Activated CD4-positive, alpha-beta T cell treated with anti-CD3 and anti-CD28 coated beads, Interleukin-2, amount 50 U/mL, for 16 hours (primary cell): ENCODE data around the gene SPIRE1.
"Not testable (repeated sequence)": the region's sequence is repeated elsewhere in the genome, so short reads cannot be mapped to it uniquely, and the experiment has no call there.

Experiments
- DNase-seq: peaks from one replicate; pipeline ENCODE4 v3.0.0-alpha.2; 2020

Gene SPIRE1

GRCh38 chr18:12441475-12442034 is 216.4 kb downstream of the SPIRE1 start:
- DNase-seq, result no peak

- DNase-seq, result no peak
These were observed 219.7 kb downstream of the SPIRE1 start for GRCh38 chr18:12438257-12438656.

- DNase-seq, result no peak
These were observed 222.0 kb downstream of the SPIRE1 start for GRCh38 chr18:12435867-12436266.

- DNase-seq, result no peak
These were observed 223.4 kb downstream of the SPIRE1 start for GRCh38 chr18:12434541-12434929.

GRCh38 chr18:12433829-12434540 is 223.9 kb downstream of the SPIRE1 start:
- DNase-seq, result no peak

- DNase-seq, result no peak
These were observed 225.0 kb downstream of the SPIRE1 start for GRCh38 chr18:12432881-12433280.

GRCh38 chr18:12432196-12432595 is 225.7 kb downstream of the SPIRE1 start:
- no peak for DNase-seq

GRCh38 chr18:12431561-12431960 is 226.3 kb downstream of the SPIRE1 start:
- no peak for DNase-seq

GRCh38 chr18:12430137-12430990 is 227.5 kb downstream of the SPIRE1 start:
- no peak for DNase-seq

GRCh38 chr18:12429556-12429955 is 228.4 kb downstream of the SPIRE1 start:
- DNase-seq, result no peak

GRCh38 chr18:12428923-12429322 is 229.0 kb downstream of the SPIRE1 start:
- DNase-seq, result no peak

- peak; percentile 25 for DNase-seq
These were observed 231.0 kb downstream of the SPIRE1 start for GRCh38 chr18:12426924-12427323.

GRCh38 chr18:12424252-12424651 is 233.7 kb downstream of the SPIRE1 start:
- no peak for DNase-seq

- DNase-seq, result no peak
These were observed 234.1 kb downstream of the SPIRE1 start for GRCh38 chr18:12423820-12424219.

- no peak for DNase-seq
These were observed 234.5 kb downstream of the SPIRE1 start for GRCh38 chr18:12423393-12423792.

- DNase-seq, result peak; percentile 21
These were observed 235.0 kb downstream of the SPIRE1 start for GRCh38 chr18:12422936-12423335.

- DNase-seq, result no peak
These were observed 236.2 kb downstream of the SPIRE1 start for GRCh38 chr18:12421732-12422131.

- DNase-seq, result no peak
These were observed 237.0 kb downstream of the SPIRE1 start for GRCh38 chr18:12420821-12421421.

- no peak for DNase-seq
These were observed 240.2 kb downstream of the SPIRE1 start for GRCh38 chr18:12417687-12418086.

GRCh38 chr18:12416098-12416729 is 241.7 kb downstream of the SPIRE1 start:
- no peak for DNase-seq

GRCh38 chr18:12411456-12411855 is 246.5 kb downstream of the SPIRE1 start:
- DNase-seq, result no peak

- not testable (repeated sequence) for DNase-seq
These were observed 247.2 kb downstream of the SPIRE1 start for GRCh38 chr18:12410747-12411146.

- no peak for DNase-seq
These were observed 247.8 kb downstream of the SPIRE1 start for GRCh38 chr18:12410081-12410481.
